T-helper 1 cell treated with Interleukin-12 subunit alpha and Interleukin-12 subunit beta and Interleukin-4 antibody, amounts not matched to agents 30 ng/mL and 1 ng/mL, for 36 hours (primary cell): ENCODE data around the gene NOL9. TPM values are rescaled to one million over a fixed set of nuclear protein-coding genes. Genes with fewer than 3 reads are reported as not detected.

ENCODE experiments used
- intact Hi-C: fragments of 100-400 bp; cut with micrococcal nuclease; formaldehyde crosslinking; loops from one replicate; pipeline ENCODE4 v1.15.1; 2024
- total RNA-seq: library from RNA; stranded (reverse); gene quantifications from 2 replicates; pipeline ENCODE4 v1.2.3, GENCODE V29; 2022

The NOL9 gene
- total RNA-seq, 1 donor from 2014 or later = 54.5 TPM

DNA sequence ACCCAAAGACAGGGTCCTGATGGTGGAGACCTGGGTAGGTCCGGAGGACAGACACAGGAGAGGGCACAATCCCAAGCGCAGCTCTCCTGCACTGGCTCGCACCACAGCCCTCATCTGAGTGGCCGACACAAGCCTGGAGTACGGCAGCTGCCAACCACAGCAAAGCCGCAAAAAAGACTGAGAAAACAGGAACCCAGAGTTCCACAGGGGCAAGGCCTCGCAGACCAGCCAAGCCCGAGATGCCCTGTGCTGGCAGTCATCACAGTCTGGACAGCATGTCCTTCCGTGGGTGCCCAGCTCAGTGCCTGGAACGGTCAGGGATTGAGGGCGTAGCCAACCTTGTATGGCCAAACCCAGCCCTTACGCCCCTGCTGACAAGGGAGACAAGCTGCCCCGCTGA lies 36.9 kb upstream of the NOL9 start:
- intact Hi-C loops = no loop called here

DNA sequence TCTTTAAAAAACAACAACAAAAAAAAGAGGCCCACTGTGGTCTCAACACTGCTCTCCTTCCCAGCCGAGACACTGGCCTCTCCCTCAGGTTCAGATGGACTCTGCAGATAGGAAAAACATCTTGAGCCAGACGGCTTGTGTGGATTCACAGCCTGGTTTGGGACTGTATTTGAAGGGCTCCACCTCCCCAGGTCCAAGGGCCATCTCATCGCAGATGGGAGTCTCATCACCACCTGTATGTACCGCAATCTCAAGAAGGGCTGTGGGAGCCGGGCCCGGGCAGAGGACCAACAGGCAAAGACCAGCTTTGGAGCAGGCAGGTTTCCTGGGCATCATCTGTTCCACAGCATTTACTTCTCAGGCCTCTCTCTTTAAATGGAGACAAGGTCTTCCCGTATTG lies 35.7 kb upstream of the NOL9 start:
- intact Hi-C loops = no loop called here

DNA sequence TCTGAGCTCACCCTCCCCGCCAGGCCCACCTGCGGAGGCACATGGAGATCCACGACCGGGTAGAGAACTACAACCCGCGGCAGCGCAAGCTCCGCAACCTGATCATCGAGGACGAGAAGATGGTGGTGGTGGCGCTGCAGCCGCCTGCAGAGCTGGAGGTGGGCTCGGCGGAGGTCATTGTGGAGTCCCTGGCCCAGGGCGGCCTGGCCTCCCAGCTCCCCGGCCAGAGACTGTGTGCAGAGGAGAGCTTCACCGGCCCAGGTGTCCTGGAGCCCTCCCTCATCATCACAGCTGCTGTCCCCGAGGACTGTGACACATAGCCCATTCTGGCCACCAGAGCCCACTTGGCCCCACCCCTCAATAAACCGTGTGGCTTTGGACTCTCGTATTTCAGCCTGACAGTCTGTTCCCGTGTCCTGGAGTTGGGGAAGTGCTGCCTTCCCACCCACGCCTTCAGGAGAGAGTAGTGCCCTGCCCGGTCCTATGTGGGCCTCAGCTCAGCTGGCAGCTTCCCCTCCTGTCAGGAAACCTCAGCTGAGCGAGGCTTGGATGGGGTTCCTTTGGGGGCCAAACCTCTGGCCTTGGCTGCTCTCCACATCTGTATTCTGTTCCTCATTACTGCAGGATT lies 34.7 kb upstream of the NOL9 start:
- intact Hi-C loops = no loop called here

DNA sequence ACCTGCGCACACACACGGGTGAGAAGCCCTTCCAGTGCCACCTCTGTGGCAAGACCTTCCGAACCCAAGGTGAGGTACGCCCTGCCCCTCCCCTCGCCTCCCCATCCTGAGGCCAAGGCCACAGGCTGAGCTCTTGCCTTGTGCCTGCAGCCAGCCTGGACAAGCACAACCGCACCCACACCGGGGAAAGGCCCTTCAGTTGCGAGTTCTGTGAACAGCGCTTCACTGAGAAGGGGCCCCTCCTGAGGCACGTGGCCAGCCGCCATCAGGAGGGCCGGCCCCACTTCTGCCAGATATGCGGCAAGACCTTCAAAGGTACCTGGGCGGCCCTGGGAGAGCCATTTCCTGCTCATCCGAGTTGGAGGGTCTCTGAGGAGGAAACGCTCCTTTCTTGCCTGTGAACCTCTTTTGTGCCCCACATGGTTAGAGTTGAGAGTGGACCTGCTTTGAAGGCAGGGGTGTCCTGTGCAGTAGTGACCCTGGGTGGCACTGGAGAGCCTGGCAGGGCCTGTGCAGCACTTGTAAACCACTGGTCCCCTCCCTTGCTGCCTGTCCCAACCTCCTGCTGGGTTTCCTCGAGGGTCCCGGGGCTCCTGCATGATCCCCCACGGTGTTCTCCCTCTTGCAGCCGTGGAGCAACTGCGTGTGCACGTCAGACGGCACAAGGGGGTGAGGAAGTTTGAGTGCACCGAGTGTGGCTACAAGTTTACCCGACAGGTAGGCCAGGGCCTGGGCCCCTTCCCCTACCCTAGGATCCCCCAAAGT lies 34.0 kb upstream of the NOL9 start:
- intact Hi-C loops = no loop called here

DNA sequence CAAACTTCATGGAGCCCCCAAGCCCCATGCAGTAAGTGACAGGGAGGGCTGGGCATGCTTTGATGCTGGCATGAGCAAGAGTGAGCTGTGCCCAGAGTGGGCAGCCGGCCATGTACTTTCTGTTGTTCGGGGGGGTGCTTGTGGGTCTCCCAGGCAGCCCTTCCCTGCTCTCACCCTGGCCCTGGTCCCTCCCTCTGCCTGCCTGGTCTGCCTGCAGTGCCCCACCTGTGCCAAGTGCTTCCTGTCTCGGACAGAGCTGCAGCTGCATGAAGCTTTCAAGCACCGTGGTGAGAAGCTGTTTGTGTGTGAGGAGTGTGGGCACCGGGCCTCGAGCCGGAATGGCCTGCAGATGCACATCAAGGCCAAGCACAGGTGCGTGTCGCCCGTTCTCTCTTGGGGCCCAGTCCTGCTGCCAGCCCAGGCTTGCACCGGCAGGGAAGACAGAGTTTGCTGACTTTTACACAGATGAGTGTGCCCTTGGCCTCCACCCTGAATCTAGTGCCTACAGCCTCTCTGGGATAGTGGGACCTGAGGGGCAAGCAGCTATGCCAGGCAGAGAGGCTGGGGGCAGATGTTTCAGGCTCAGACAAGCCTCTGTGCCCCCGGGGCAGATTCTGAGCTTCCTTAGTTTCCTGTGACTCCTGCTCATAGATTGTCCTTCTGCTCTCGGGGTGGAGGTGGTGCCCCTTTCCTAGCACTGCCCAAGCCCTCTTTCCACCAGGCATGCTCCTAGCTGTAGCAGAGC lies 33.1 kb upstream of the NOL9 start:
- intact Hi-C loops = no loop called here

DNA sequence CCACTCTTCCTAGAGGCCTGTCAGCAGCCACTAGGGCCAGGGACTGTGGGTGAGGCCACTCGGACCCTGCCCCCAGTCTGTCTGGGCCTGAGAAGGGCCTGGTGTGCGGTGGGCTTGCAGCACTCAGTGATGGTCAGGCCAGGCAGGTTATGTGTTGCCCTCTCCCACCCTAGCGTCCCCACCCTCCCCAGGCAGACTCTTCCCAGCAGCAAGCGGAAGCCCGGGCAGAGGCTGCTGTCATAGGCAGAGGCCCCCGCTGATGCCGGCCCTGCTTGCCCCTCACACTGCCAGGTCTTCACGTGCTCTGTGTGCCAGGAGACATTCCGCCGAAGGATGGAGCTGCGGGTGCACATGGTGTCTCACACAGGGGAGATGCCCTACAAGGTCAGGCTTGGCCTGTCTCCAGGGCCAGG lies 32.1 kb upstream of the NOL9 start:
- intact Hi-C loops = no loop called here

DNA sequence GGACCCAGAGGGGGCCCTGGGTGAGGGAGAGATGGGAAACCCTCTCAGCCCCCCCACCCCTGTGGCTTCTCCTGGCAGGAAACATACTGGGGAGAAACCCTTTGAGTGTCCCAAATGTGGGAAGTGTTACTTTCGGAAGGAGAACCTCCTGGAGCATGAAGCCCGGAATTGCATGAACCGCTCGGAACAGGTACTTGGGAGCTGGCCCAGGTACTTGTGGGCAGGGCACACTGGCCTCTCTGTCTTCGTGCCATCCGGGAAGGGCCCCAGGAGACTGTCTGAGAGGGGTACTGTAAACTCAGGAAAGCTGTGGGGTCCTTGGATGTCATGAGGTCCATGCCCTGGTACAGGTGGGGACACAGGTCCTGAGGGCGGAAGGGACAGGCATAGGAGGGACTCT lies 31.5 kb upstream of the NOL9 start:
- intact Hi-C loops = no loop called here

DNA sequence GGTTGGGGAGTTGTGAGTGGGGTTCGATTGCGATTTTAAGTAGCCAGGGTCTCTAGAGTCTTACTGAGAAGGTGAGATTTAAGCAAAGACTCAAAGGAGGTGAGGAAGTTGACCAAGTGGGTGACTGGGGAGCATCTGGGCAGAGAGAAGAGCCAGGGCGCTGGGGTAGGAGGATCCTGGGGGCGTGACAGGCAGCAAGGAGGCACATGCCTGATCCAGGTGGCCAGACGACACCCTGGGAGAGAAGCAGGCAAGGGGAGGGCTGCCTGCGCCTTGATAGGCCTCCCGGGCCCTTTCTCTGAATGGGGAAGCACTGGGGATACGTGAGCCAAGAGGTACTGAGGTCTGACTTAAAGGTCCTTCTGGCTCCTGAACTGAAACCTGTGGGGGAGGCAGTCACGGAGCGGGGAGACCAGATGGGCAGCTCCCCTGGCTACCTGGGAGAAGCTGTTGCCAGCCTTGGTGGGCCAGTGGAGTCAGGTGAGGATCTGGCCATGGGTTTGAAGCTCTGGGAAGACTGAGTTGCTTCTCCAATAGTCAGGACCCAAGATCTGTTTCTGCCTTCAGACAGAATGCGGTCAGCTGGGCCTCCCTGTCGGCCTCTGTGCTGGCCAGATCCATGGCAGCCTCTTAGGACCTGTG lies 30.9 kb upstream of the NOL9 start:
- intact Hi-C loops = no loop called here

DNA sequence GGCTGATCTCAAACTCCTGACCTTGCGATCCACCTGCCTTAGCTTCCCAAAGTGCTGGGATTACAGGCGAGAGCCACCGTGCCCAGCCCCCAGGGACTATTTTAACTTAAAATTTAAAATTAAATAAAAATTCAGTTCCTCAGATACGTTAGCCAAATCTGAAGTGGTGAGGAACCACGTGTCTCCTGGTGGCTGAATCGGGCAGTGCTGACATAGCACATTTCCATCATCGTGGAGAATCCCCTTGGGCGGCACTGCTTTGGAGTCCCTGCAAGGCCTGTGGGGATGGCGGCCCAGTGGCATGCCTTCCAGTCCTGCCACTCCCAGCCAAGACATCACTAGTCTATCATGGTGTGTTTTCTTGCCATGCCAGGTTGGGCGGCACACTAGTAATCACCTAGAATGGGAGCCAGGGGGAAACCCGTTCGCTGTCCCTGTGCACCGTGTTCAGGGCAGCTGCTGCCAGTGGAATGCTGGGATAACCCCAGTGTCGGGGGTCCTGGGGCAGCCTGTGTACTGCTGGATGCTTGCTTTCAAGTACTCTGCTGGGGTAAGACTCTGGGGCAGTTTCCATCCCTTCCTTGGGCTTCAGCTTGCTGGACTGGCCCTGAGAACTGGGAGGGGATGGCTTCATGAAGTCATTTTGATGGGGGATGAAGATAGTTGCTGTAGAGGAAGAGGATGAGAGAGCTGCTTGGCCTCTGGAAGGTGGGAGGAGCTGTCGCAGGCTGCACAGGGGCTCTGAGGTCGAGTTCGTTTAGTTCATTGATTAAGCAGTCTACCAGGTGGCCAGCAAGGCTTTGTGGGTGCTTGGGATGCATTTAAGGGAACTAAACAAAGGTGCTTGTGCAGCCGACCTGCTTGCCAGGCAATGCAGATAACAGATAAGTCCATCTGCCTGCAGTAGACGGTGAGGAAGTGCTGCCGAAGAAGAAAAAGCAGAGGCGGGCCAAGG lies 30.1 kb upstream of the NOL9 start:
- intact Hi-C loops = no loop called here

DNA sequence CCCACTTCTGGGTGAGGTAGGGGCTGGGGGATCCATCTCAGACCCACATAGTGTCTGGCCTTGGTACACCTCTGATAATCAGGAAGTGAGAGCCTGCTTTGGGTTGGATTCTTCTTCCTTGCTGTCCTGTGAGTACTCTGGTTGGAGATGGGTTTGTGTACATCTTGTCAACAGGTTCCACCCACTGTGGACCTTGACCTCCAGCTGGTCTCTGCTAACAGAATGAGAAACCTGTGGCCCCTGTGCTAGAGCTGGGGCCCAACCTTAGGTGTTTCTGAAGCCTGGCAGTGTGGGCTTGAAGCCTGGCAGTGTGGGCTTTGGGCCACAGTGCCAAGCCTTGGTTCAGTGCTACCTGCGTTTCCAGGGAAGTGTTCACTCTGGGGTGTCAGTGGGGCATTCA lies 28.1 kb upstream of the NOL9 start:
- intact Hi-C loops = no loop called here

DNA sequence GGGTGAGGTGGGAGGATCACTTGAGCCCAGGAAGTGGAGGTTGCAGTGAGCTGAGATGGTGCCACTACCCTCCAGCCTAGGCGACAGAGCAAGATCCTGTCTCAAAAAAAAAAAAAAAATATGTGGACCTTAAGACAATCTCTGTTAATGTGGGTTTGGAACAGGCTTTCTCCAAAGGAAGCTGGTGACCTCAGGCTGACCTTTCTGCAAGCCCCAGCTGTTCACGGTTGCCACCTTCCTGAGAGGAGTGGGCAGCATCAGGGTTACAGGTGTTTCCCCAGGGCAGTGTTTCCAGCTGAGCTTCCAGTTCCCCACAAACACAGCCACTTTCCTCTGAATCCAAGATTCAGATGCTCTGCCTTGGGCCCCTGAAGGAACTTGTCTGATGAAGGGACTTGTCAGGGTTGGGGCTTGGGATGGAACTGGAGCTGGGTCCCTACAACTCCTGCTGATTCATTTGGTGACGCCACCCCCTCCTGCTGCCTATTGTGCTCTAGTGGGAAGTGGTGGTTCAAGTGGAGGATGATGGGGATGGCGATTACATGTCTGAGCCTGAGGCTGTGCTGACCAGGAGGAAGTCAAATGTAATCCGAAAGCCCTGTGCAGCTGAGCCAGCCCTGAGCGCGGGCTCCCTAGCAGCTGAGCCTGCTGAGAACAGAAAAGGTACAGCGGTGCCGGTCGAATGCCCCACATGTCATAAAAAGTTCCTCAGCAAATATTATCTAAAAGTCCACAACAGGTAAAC lies 27.4 kb upstream of the NOL9 start:
- intact Hi-C loops = no loop called here

DNA sequence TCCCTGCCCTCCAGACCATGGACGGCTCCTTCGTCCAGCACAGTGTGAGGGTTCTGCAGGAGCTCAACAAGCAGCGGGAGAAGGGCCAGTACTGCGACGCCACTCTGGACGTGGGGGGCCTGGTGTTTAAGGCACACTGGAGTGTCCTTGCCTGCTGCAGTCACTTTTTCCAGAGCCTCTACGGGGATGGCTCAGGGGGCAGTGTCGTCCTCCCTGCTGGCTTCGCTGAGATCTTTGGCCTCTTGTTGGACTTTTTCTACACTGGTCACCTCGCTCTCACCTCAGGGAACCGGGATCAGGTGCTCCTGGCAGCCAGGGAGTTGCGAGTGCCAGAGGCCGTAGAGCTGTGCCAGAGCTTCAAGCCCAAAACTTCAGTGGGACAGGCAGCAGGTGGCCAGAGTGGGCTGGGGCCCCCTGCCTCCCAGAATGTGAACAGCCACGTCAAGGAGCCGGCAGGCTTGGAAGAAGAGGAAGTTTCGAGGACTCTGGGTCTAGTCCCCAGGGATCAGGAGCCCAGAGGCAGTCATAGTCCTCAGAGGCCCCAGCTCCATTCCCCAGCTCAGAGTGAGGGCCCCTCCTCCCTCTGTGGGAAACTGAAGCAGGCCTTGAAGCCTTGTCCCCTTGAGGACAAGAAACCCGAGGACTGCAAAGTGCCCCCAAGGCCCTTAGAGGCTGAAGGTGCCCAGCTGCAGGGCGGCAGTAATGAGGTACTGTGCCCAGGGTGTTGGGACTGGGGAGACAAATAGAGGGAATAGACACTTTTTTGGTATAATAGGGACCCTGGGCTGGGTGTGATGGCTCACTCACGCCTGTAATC lies 26.5 kb upstream of the NOL9 start:
- intact Hi-C loops = no loop called here

DNA sequence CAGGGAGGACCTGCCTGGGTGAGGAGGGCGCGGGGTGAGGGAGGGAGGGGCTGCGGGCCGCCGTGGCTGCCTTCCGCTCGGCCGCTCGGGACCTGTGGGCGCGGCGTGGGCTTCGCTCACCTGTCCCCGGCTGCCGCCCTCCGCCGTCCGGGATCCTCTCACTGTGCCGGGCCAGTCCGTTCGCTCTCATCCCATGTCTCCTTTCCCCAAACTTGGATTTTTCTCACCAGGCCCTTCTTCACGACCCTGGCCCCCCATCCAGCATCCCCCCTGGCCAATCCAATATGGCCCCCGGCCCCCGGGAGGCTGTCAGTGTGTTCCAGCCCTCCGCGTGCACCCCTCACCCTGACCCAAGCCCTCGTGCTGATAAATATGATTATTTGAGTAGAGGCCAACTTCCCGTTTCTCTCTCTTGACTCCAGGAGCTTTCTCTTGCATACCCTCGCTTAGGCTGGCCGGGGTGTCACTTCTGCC lies 25.8 kb upstream of the NOL9 start:
- intact Hi-C loops = no loop called here

DNA sequence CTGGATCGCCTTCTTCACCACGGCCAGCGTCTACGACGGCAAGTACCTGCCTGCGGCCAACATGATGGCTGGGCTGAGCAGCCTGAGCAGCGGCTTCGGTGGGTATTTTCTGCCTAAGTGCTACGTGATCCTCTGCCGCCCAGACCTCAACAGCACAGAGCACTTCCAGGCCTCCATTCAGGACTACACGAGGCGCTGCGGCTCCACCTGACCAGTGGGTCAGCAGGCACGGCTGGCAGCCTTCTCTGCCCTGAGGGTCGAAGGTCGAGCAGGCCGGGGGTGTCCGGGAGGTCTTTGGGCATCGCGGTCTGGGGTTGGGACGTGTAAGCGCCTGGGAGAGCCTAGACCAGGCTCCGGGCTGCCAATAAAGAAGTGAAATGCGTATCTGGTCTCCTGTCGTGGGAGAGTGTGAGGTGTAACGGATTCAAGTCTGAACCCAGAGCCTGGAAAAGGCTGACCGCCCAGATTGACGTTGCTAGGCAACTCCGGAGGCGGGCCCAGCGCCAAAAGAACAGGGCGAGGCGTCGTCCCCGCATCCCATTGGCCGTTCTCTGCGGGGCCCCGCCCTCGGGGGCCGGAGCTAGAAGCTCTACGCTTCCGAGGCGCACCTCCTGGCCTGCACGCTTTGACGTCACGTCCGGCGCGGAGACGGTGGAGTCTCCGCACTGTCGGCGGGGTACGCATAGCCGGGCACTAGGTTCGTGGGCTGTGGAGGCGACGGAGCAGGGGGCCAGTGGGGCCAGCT lies 25.2 kb upstream of the NOL9 start, which contains the start of gene ZBTB48:
ZBTB48 (plus strand) TSS at position 621 of the 745 bp plus-strand sequence. CDS start 616 bp downstream, outside the sequence.
- intact Hi-C loops = loop anchor here (1.0 kb wide), 5 partner anchors 22 to 206 kb away; partner anchors contain the start of genes CAMTA1, NOL9 and PHF13

DNA sequence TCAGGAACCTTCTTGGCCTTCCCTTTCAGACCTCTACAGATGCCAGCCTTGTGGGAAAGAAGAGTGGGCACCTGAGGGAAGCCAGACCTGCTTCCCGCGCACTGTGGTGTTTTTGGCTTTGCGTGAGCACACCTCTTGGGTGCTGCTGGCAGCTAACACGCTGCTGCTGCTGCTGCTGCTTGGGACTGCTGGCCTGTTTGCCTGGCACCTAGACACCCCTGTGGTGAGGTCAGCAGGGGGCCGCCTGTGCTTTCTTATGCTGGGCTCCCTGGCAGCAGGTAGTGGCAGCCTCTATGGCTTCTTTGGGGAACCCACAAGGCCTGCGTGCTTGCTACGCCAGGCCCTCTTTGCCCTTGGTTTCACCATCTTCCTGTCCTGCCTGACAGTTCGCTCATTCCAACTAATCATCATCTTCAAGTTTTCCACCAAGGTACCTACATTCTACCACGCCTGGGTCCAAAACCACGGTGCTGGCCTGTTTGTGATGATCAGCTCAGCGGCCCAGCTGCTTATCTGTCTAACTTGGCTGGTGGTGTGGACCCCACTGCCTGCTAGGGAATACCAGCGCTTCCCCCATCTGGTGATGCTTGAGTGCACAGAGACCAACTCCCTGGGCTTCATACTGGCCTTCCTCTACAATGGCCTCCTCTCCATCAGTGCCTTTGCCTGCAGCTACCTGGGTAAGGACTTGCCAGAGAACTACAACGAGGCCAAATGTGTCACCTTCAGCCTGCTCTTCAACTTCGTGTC lies 24.5 kb upstream of the NOL9 start:
- intact Hi-C loops = loop anchor here (1.0 kb wide), 5 partner anchors 23 to 207 kb away; partner anchors contain the start of genes CAMTA1, NOL9 and PHF13

DNA sequence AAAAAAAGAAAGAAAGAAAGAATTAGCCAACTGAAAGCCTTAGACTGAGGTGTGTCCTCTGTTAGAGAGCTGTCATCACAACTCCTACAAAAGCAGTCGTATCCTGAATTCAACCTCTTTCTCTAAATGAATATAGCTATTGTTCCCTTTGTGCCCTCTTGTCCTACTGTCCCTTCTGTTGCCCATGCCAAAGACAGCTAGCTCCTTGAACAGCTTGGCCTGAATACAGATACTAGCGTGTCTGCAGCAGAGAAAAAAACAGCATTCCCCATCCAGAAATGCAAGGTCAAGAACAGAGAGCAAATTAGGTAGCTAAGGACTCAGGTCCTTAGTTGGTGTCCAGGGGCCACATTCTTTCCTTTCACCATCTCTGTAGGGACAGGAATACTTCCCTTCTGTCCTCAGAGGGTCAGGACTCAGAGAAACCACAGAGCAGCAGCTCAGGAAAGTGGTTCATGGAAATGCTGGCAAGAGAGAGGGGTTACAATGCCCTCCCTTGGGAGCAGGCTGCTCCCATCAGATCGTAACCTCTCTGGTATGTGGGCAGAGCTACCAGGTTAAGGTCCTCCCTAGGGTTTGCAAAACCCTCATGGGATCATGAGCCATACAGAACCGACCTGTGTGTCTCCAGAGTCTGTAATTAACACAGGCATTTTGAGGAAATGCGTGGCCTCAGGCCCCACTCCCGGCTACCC lies 23.7 kb upstream of the NOL9 start:
- intact Hi-C loops = no loop called here

DNA sequence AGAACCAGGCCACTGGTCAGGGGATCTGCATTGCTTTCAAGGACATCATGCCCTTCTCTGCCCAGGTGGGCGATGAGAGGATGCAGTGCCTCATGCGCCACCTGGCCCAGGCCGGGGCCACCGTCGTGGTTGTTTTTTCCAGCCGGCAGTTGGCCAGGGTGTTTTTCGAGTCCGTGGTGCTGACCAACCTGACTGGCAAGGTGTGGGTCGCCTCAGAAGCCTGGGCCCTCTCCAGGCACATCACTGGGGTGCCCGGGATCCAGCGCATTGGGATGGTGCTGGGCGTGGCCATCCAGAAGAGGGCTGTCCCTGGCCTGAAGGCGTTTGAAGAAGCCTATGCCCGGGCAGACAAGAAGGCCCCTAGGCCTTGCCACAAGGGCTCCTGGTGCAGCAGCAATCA lies 20.5 kb upstream of the NOL9 start:
- intact Hi-C loops = no loop called here
